Adrenal gland (tissue), 5 donors: Measurements from ENCODE around the gene C1QTNF4.

ENCODE experiments used
- CTCF ChIP-seq, 6 experiments: fragments of 450-650 bp in 4 of 6; fragments of 200-600 bp in 2 of 6; sonication (generic) in 1 of 6; IDR thresholded peaks; 1 replicate in 5 of 6; 2 replicates in 1 of 6; pipeline versions ENCODE4 v1.5.1 to v1.8.0; 2016 to 2021; ENCODE audit warnings: antibody characterized with exemption in 6 of 6, mild to moderate bottlenecking in 2 of 6, moderate library complexity in 1 of 6
- POLR2A ChIP-seq, 2 donors: fragments of 450-650 bp; IDR thresholded peaks; one replicate each; pipeline ENCODE4 v1.6.1; 2017; ENCODE audit warnings: antibody characterized with exemption in 2 of 2, mild to moderate bottlenecking in 2 of 2, moderate library complexity in 1 of 2
- donor health status: DM: no; HTN: no; CAD: no.

DNA sequence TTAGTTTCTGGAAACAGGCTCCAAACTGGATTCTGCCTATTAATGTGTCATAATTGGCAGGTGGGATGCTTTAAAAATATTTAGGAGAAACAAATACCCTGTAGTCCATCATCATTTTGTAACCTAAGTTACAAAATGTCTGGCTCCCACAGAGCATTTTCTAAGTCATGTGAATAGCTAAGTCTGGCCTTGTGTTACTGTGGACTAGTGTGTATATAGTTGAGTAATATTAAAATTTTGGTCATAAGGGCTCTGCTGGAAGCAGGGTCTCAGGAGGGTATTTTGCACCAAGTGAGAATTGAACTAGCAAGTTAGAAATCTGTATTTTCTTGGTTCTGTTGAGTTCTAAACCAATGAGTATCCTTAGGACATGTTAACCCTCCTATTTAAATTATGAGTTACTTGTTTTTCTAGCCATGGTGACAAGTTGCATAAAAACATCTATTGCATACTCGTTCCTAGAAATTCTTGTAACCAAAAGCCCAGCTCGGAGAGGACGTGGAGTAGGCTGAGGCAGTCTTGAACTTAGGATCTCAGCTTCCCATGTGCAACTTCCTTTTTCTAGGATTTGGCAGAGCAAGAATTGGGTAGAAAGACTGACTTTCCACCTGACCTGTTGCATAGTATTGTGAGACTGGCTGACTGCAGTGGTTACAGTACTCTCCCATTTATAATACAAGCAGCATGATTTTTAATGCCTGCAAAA is 23.4 kb downstream of the C1QTNF4 start:
- TF ChIP-seq CTCF (IDR thresholded peaks at IDR 0.05), result no peak
- no peak for TF ChIP-seq POLR2A (IDR thresholded peaks at IDR 0.05)
